Calu3 (cell line): ENCODE results near the gene SLC4A2. TPM values are rescaled to one million over a fixed set of nuclear protein-coding genes. Genes with fewer than 3 reads are reported as not detected.

Experiments used
- BruUV-seq: library from RNA; stranded (reverse); fragments of 400-500 nt; replicated peaks from 2 replicates; lab custom pipeline; 2021; lab: Mats Ljungman, UMichigan
- CTCF ChIA-PET: fragments of 300-600 bp; sonication (Branson Sonifier 250); formaldehyde crosslinking; loops from one replicate; lab custom pipeline; 2022; ENCODE audit warnings: antibody characterized with exemption; lab: Charles Lee
- DNase-seq: peaks from one replicate; pipeline ENCODE4 v3.0.0; 2022
- H3K27ac Mint-ChIP-seq: one replicate; pipeline ENCODE4 v1.8.0; 2022; ENCODE audit warnings: mixed read lengths; ENCODE audit not compliant: unreplicated experiment
- H3K27me3 Mint-ChIP-seq: one replicate; pipeline ENCODE4 v1.8.0; 2022; ENCODE audit warnings: mixed read lengths; ENCODE audit not compliant: unreplicated experiment
- H3K36me3 Mint-ChIP-seq: one replicate; pipeline ENCODE4 v1.8.0; 2022; ENCODE audit warnings: mild to moderate bottlenecking, moderate library complexity, mixed read lengths; ENCODE audit not compliant: insufficient read depth, unreplicated experiment
- H3K4me1 Mint-ChIP-seq: one replicate; pipeline ENCODE4 v1.8.0; 2022; ENCODE audit warnings: mild to moderate bottlenecking, low read depth, mixed read lengths; ENCODE audit not compliant: unreplicated experiment
- H3K4me3 Mint-ChIP-seq: one replicate; pipeline ENCODE4 v1.8.0; 2022; ENCODE audit warnings: mild to moderate bottlenecking, low read depth, moderate library complexity, mixed read lengths; ENCODE audit not compliant: unreplicated experiment
- H3K9me3 Mint-ChIP-seq: one replicate; pipeline ENCODE4 v1.8.0; 2022; ENCODE audit warnings: low read depth, mixed read lengths; ENCODE audit not compliant: unreplicated experiment
- CTCF ChIP-seq: fragments of 200-600 bp; IDR thresholded peaks from one replicate; pipeline ENCODE4 v1.8.0; 2022; ENCODE audit warnings: antibody characterized with exemption; ENCODE audit not compliant: unreplicated experiment
- intact Hi-C: fragments of 100-400 bp; cut with micrococcal nuclease; formaldehyde crosslinking; loops from one replicate; pipeline ENCODE4 v1.10.0; 2022; ENCODE audit not compliant: unreplicated experiment
- total RNA-seq: library from RNA; stranded (reverse); gene quantifications from 2 replicates; pipeline ENCODE4 v1.2.3, GENCODE V29; 2022

Gene SLC4A2
- total RNA-seq, 1 experiment from 2014 or later, result 209 TPM

GRCh38 chr7:151124899-151125399 lies 65.6 kb downstream of the SLC4A2 start:
- no peak for DNase-seq
- H3K36me3 Mint-ChIP-seq, result peaks cover 27% of the 10 kb centered on the region
- CTCF ChIA-PET, result interaction anchor here (0.5 to 1.6 kb wide), 3 partner anchors 42 to 161 kb away, joined by 4 to 12 read pairs (median 6); no protein-coding TSS in a partner anchor
- H3K4me3 Mint-ChIP-seq, result no peak overlapping the region
- H3K4me1 Mint-ChIP-seq, result no peaks in the 10 kb centered on the region
- no peak overlapping the region for H3K27ac Mint-ChIP-seq
- no peaks in the 10 kb centered on the region for H3K9me3 Mint-ChIP-seq
- intact Hi-C loops, result loop anchor here (1.0 to 5.0 kb wide), 3 partner anchors 47 to 177 kb away; no protein-coding TSS in a partner anchor
- no peak for TF ChIP-seq CTCF
- H3K27me3 Mint-ChIP-seq, result no peaks in the 10 kb centered on the region
- BruUV-seq, result no TSS peak

GRCh38 chr7:151125470-151125845 lies 66.1 kb downstream of the SLC4A2 start:
- no peak for TF ChIP-seq CTCF
- BruUV-seq, result no TSS peak
- Mint-ChIP-seq H3K9me3 (no peaks in the 10 kb centered on the region), H3K4me3 (peak overlapping the region; percentile 65), H3K4me1 (no peaks in the 10 kb centered on the region), H3K36me3 (peaks cover 31% of the 10 kb centered on the region), H3K27ac (no peak overlapping the region), H3K27me3 (no peaks in the 10 kb centered on the region)
- DNase-seq, result no peak
- intact Hi-C loops, result no loop called here
- CTCF ChIA-PET, result interaction anchor here (0.6 kb wide), 1 partner anchor 165 kb away, joined by 4 read pairs; no protein-coding TSS in a partner anchor

DNA sequence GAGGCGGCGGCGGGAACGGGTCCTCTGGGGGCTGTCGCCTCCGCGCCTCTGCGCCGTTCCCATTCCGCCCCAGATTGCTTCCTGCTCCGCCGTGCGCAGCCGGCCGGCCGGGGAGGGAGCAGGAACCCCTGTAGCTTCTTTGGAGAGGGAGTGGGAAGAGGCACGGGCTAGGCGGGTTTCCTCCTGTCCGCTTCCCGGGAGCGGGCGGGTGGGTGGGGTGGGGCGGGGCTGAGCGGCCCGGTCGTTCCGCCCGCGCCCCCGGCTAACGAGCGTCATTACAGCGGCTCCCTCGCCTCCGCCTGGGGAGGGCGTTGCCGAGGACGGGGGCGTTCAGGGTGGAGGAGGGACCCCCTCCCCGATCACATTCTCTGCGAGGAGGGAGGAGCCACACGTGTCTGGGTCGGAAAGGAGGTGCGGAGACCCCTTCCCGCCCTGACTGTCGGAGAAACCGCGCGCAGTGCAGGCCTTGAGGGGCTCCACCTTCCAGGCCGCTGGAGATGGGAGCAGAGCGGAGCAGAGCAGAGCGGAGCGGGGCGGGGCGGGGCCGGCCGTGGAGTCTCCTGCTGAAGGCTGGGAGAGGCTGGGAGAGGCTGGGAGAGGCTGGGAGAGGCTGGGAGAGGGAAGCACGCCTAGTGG lies 66.6 kb downstream of the SLC4A2 start:
- no peaks in the 10 kb centered on the region for H3K9me3 Mint-ChIP-seq
- no peak for DNase-seq
- no peak overlapping the region for H3K27ac Mint-ChIP-seq
- CTCF ChIA-PET, result interaction anchor here (0.6 kb wide), 1 partner anchor 165 kb away, joined by 4 read pairs; no protein-coding TSS in a partner anchor
- H3K4me1 Mint-ChIP-seq, result no peaks in the 10 kb centered on the region
- intact Hi-C loops, result no loop called here
- H3K4me3 Mint-ChIP-seq, result peak overlapping the region; percentile 65
- peaks cover 27% of the 10 kb centered on the region for H3K36me3 Mint-ChIP-seq
- no TSS peak for BruUV-seq
- no peak for TF ChIP-seq CTCF
- H3K27me3 Mint-ChIP-seq, result no peaks in the 10 kb centered on the region

Other genes starting within 250 kb of the SLC4A2 start
- gene AOC1, start 207.1 kb upstream of the SLC4A2 start, total RNA-seq, result 1.2 and 1.8 TPM in 2 replicates
- gene KCNH2, start 81.3 kb upstream of the SLC4A2 start, total RNA-seq, result 0.45 and 0.66 TPM in 2 replicates
- gene NOS3, start 68.6 kb upstream of the SLC4A2 start, total RNA-seq, result 0.71 and 1.1 TPM in 2 replicates
- 7.9 and 17.7 TPM in 2 replicates for gene ATG9B, start 35.1 kb upstream of the SLC4A2 start, total RNA-seq
- 40.2 and 42.3 TPM in 2 replicates for gene ABCB8, start 31.1 kb upstream of the SLC4A2 start, total RNA-seq
- gene ASIC3, start 11.1 kb upstream of the SLC4A2 start, total RNA-seq, result 11.7 and 13.6 TPM in 2 replicates
- gene CDK5, start 1.7 kb upstream of the SLC4A2 start, total RNA-seq, result 23.5 and 24.6 TPM in 2 replicates
- gene FASTK, start 21.2 kb downstream of the SLC4A2 start, total RNA-seq, result 113 and 121 TPM in 2 replicates
- gene TMUB1, start 23.9 kb downstream of the SLC4A2 start, total RNA-seq, result 49.9 and 51.2 TPM in 2 replicates
- gene AGAP3, start 26.9 kb downstream of the SLC4A2 start, total RNA-seq, result 67.4 and 73.4 TPM in 2 replicates
- not detected in 2 replicates for gene GBX1, start 108.1 kb downstream of the SLC4A2 start, total RNA-seq
- gene ASB10, start 127.7 kb downstream of the SLC4A2 start, total RNA-seq, result not detected in 2 replicates
- gene H2BK1, start 150.9 kb downstream of the SLC4A2 start, total RNA-seq, result not detected in 2 replicates
- gene ABCF2, start 167.6 kb downstream of the SLC4A2 start, total RNA-seq, result 43.0 and 49.7 TPM in 2 replicates
- gene CHPF2, start 172.9 kb downstream of the SLC4A2 start, total RNA-seq, result 48.1 and 51.3 TPM in 2 replicates
- 2.3 and 4.1 TPM in 2 replicates for gene SMARCD3, start 189.1 kb downstream of the SLC4A2 start, total RNA-seq